Measurements from ENCODE around the gene BICC1. TPM values are rescaled to one million over a fixed set of nuclear protein-coding genes. Genes with fewer than 3 reads are reported as not detected.

BICC1 gene
- total RNA-seq, 1 donor: 210 TPM

GRCh38 chr10:58565271-58565670, 52.6 kb downstream of the BICC1 start:
- DNase-seq (ENCODE audit: insufficient read length, low spot score, missing footprints): peak; percentile 10
- Histone ChIP-seq H3K9me3 (ENCODE audit: low read depth, low read length) (no peaks in the 10 kb centered on the region), H3K36me3 (ENCODE audit: insufficient read depth, low read length) (peaks cover 7% of the 10 kb centered on the region), H2AFZ (ENCODE audit: low read length) (no peak overlapping the region), H4K20me1 (ENCODE audit: insufficient read depth, low read length) (peaks cover 60% of the 10 kb centered on the region), H3K4me1 (ENCODE audit: insufficient read depth, low read length) (peaks cover 32% of the 10 kb centered on the region), H3K27me3 (ENCODE audit: insufficient read depth, low read length) (no peaks in the 10 kb centered on the region), H3K4me2 (ENCODE audit: insufficient read depth, low read length) (no peak overlapping the region), H3K79me2 (ENCODE audit: insufficient read depth, low read length) (peaks cover 94% of the 10 kb centered on the region), H3K4me3 (ENCODE audit: insufficient read depth, low read length) (no peak overlapping the region), H3K27ac (ENCODE audit: low read depth, low read length) (no peak overlapping the region)
- TF ChIP-seq, protein P1, sequence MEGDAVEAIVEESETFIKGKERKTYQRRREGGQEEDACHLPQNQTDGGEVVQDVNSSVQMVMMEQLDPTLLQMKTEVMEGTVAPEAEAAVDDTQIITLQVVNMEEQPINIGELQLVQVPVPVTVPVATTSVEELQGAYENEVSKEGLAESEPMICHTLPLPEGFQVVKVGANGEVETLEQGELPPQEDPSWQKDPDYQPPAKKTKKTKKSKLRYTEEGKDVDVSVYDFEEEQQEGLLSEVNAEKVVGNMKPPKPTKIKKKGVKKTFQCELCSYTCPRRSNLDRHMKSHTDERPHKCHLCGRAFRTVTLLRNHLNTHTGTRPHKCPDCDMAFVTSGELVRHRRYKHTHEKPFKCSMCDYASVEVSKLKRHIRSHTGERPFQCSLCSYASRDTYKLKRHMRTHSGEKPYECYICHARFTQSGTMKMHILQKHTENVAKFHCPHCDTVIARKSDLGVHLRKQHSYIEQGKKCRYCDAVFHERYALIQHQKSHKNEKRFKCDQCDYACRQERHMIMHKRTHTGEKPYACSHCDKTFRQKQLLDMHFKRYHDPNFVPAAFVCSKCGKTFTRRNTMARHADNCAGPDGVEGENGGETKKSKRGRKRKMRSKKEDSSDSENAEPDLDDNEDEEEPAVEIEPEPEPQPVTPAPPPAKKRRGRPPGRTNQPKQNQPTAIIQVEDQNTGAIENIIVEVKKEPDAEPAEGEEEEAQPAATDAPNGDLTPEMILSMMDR (IDR thresholded peaks at IDR 0.05; ENCODE audit: extremely low read depth, low read depth, low read length): no peak

DNA sequence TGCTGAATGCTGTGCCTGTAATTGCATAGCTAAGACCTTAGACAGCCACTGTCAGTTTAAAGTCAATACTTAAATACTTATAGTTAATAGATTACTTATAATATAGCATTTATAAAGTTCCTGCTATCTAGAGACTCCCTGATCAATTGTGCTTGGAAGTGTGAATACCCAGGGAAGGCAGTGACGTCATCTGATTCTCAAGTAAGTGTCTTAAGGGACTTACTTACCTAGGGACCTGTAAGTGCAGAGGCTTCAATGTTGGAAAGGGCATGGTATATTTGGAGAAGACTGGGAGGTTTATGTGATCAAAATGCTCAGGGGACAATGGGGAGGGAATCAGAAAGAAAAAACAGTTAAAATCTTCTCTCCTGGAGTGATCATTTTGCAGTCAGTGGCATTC, 55.0 kb downstream of the BICC1 start:
- DNase-seq (ENCODE audit: insufficient read length, low spot score, missing footprints): no peak
- peaks cover 39% of the 10 kb centered on the region for H3K4me1 ChIP-seq (ENCODE audit: insufficient read depth, low read length)
- no peaks in the 10 kb centered on the region for H3K27me3 ChIP-seq (ENCODE audit: insufficient read depth, low read length)
- peaks cover 95% of the 10 kb centered on the region for H3K79me2 ChIP-seq (ENCODE audit: insufficient read depth, low read length)
- TF ChIP-seq, protein P1 (IDR thresholded peaks at IDR 0.05; ENCODE audit: extremely low read depth, low read depth, low read length): no peak
- no peak overlapping the region for H2AFZ ChIP-seq (ENCODE audit: low read length)
- H3K36me3 ChIP-seq (ENCODE audit: insufficient read depth, low read length): peaks cover 7% of the 10 kb centered on the region
- H3K9me3 ChIP-seq (ENCODE audit: low read depth, low read length): no peaks in the 10 kb centered on the region
- peaks cover 49% of the 10 kb centered on the region for H4K20me1 ChIP-seq (ENCODE audit: insufficient read depth, low read length)
- H3K4me3 ChIP-seq (ENCODE audit: insufficient read depth, low read length): no peak overlapping the region
- no peak overlapping the region for H3K4me2 ChIP-seq (ENCODE audit: insufficient read depth, low read length)
- peak overlapping the region; percentile 31 for H3K27ac ChIP-seq (ENCODE audit: low read depth, low read length)

DNA sequence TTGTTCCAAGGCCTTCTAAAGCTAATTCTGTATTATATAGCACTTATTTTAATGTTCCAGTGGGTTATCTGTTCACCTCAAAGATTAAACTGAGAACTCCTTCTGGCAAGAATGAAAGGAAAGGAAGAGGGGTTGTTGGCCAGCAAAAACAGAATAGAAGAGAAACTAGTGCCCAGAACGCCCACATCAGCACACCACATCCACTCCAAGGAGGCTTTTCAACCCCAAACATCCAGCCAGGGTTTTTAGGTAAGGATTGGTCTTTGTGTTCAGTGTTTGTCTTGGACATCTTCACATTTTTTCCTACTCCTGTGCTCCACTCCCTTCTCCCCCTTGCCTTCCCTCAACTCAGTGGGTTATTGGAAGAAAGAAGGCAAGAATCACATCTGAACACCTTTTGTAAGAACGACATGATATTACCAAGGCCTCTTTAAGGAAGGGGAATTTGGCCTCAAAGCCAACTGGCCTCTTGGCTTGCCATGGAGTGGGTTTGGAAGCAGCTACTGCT, 55.8 kb downstream of the BICC1 start:
- Histone ChIP-seq H3K27me3 (ENCODE audit: insufficient read depth, low read length) (no peaks in the 10 kb centered on the region), H3K36me3 (ENCODE audit: insufficient read depth, low read length) (peaks cover 7% of the 10 kb centered on the region), H3K4me1 (ENCODE audit: insufficient read depth, low read length) (peaks cover 45% of the 10 kb centered on the region), H3K79me2 (ENCODE audit: insufficient read depth, low read length) (peaks cover 95% of the 10 kb centered on the region), H3K9me3 (ENCODE audit: low read depth, low read length) (no peaks in the 10 kb centered on the region), H4K20me1 (ENCODE audit: insufficient read depth, low read length) (peaks cover 41% of the 10 kb centered on the region), H3K4me3 (ENCODE audit: insufficient read depth, low read length) (peak overlapping the region; percentile 22), H2AFZ (ENCODE audit: low read length) (no peak overlapping the region), H3K27ac (ENCODE audit: low read depth, low read length) (peak overlapping the region; percentile 31), H3K4me2 (ENCODE audit: insufficient read depth, low read length) (no peak overlapping the region)
- DNase-seq (ENCODE audit: insufficient read length, low spot score, missing footprints): no peak
- TF ChIP-seq, protein P1 (IDR thresholded peaks at IDR 0.05; ENCODE audit: extremely low read depth, low read depth, low read length): no peak

DNA sequence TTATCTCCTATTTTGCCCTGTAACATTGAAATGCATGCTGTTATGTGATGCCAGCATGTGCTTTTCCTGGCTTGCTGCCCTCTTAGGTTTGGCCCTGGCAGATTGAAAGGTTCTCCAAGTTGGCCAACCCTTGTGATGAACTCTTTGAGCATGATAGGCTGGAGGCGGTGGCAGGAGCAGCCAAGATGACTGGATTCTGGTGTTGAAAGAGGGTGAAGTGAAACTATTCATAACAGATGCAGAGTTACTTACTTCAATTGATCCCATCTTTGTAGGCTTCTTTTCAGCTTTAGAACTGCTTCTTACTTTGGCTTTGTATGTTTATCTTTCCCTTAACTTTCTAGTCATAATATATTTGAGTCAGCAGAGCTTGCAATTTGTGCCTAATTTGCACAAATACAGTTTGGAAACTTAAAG, 57.6 kb downstream of the BICC1 start:
- DNase-seq (ENCODE audit: insufficient read length, low spot score, missing footprints): no peak
- Histone ChIP-seq H3K27ac (ENCODE audit: low read depth, low read length) (peak overlapping the region; percentile 37), H2AFZ (ENCODE audit: low read length) (no peak overlapping the region), H4K20me1 (ENCODE audit: insufficient read depth, low read length) (peaks cover 35% of the 10 kb centered on the region), H3K4me2 (ENCODE audit: insufficient read depth, low read length) (peak overlapping the region; percentile 35), H3K4me1 (ENCODE audit: insufficient read depth, low read length) (peaks cover 57% of the 10 kb centered on the region), H3K9me3 (ENCODE audit: low read depth, low read length) (no peaks in the 10 kb centered on the region), H3K36me3 (ENCODE audit: insufficient read depth, low read length) (peaks cover 7% of the 10 kb centered on the region), H3K4me3 (ENCODE audit: insufficient read depth, low read length) (no peak overlapping the region), H3K79me2 (ENCODE audit: insufficient read depth, low read length) (peaks cover 95% of the 10 kb centered on the region), H3K27me3 (ENCODE audit: insufficient read depth, low read length) (no peaks in the 10 kb centered on the region)
- TF ChIP-seq, protein P1 (IDR thresholded peaks at IDR 0.05; ENCODE audit: extremely low read depth, low read depth, low read length): no peak

All from osteoblast (primary cell).